ENCODE results near the gene TGFBR2. TPM values are rescaled to one million over a fixed set of nuclear protein-coding genes. Genes with fewer than 3 reads are reported as not detected.

The TGFBR2 gene
- total and polyA plus RNA-seq, 2 experiments from 2014 or later: 4.7 to 13.0 TPM

DNA sequence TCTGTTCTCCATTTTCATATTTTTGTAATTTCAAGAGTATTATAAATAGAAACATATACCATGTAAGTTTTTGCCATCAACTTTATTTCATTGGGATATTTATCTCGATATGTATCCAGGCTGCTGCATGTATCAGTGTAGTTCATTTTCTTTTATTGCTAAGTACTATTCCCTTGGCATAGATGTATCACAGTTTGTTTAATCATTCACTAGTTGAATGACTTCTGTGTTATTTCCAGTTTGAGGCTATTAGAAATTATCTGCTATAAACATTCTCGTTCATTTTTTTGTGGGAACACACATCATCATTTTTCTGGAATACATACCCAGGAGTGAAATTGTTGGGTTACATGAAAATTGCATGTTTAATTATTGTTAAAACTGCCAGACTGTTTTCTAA lies 18.5 kb upstream of the TGFBR2 start:
- H3K4me3 Mint-ChIP-seq: no peak overlapping the region

DNA sequence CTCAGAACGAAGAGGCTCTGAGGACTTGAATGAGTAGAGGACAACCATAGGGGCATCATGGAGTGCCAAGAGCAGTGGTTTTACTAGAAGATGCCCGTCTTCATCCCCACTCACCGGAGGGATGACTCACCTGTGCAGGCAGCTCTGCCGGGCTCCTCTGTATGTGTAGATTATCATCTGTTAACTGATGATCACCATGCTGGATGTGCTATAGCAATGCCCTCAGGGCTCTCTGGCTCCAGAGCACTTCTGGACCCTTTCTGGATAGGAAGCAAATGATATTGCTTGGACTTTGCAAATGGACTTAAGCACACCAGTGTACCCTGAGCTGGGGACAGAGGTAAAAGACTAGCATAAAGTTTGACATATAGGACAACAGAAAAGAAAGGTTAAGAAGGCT lies 10.2 kb upstream of the TGFBR2 start:
- Mint-ChIP-seq H3K27ac (no peak overlapping the region), H3K4me3 (no peak overlapping the region), H3K36me3 (ENCODE audit: low read depth) (no peaks in the 10 kb centered on the region), H3K9me3 (no peaks in the 10 kb centered on the region), H3K4me1 (no peaks in the 10 kb centered on the region), H3K27me3 (ENCODE audit: insufficient read depth, low read depth, poor library complexity) (no peaks in the 10 kb centered on the region)
- ATAC-seq (no peak), DNase-seq (ENCODE audit: low spot score) (no peak)
- Histone ChIP-seq H4K20me1 (replicated peaks; ENCODE audit: insufficient read depth) (no peaks in the 10 kb centered on the region), H3K27ac (ENCODE audit: low read depth) (no peak overlapping the region), H3K27me3 (ENCODE audit: insufficient read depth) (no peaks in the 10 kb centered on the region), H3K9me2 (ENCODE audit: insufficient read depth) (no peaks in the 10 kb centered on the region), H3K4me3 (no peak overlapping the region), H2AFZ (no peak overlapping the region), H3F3A (replicated peaks; ENCODE audit: low read depth) (no peaks in the 10 kb centered on the region), H3K79me2 (replicated peaks; ENCODE audit: insufficient read depth) (no peaks in the 10 kb centered on the region), H3K36me3 (ENCODE audit: insufficient read depth) (no peaks in the 10 kb centered on the region), H3K4me2 (no peak overlapping the region), H3K4me1 (ENCODE audit: insufficient read depth) (no peaks in the 10 kb centered on the region)
- no peak for TF ChIP-seq EZH2phosphoT487 (IDR thresholded peaks at IDR 0.05; ENCODE audit: unreplicated experiment)
- no peak for TF ChIP-seq ZNF114 (CRISPR knock-in tag; IDR thresholded peaks at IDR 0.05)
- TF ChIP-seq, protein P1, sequence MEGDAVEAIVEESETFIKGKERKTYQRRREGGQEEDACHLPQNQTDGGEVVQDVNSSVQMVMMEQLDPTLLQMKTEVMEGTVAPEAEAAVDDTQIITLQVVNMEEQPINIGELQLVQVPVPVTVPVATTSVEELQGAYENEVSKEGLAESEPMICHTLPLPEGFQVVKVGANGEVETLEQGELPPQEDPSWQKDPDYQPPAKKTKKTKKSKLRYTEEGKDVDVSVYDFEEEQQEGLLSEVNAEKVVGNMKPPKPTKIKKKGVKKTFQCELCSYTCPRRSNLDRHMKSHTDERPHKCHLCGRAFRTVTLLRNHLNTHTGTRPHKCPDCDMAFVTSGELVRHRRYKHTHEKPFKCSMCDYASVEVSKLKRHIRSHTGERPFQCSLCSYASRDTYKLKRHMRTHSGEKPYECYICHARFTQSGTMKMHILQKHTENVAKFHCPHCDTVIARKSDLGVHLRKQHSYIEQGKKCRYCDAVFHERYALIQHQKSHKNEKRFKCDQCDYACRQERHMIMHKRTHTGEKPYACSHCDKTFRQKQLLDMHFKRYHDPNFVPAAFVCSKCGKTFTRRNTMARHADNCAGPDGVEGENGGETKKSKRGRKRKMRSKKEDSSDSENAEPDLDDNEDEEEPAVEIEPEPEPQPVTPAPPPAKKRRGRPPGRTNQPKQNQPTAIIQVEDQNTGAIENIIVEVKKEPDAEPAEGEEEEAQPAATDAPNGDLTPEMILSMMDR (conservative IDR thresholded peaks at IDR 0.05; ENCODE audit: low read depth in 2 of 2): no peak
- TF ChIP-seq POLR2AphosphoS5 (IDR thresholded peaks at IDR 0.05; ENCODE audit: low read depth): no peak
- no peak for TF ChIP-seq ZNF331 (CRISPR knock-in tag; IDR thresholded peaks at IDR 0.05; ENCODE audit: low read depth)
- TF ChIP-seq EZH2 (IDR thresholded peaks at IDR 0.05; ENCODE audit: low read depth, unreplicated experiment): no peak
- TF ChIP-seq, protein P2, sequence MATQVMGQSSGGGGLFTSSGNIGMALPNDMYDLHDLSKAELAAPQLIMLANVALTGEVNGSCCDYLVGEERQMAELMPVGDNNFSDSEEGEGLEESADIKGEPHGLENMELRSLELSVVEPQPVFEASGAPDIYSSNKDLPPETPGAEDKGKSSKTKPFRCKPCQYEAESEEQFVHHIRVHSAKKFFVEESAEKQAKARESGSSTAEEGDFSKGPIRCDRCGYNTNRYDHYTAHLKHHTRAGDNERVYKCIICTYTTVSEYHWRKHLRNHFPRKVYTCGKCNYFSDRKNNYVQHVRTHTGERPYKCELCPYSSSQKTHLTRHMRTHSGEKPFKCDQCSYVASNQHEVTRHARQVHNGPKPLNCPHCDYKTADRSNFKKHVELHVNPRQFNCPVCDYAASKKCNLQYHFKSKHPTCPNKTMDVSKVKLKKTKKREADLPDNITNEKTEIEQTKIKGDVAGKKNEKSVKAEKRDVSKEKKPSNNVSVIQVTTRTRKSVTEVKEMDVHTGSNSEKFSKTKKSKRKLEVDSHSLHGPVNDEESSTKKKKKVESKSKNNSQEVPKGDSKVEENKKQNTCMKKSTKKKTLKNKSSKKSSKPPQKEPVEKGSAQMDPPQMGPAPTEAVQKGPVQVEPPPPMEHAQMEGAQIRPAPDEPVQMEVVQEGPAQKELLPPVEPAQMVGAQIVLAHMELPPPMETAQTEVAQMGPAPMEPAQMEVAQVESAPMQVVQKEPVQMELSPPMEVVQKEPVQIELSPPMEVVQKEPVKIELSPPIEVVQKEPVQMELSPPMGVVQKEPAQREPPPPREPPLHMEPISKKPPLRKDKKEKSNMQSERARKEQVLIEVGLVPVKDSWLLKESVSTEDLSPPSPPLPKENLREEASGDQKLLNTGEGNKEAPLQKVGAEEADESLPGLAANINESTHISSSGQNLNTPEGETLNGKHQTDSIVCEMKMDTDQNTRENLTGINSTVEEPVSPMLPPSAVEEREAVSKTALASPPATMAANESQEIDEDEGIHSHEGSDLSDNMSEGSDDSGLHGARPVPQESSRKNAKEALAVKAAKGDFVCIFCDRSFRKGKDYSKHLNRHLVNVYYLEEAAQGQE (IDR thresholded peaks at IDR 0.05; ENCODE audit: unreplicated experiment): no peak
- TF ChIP-seq NANOG (IDR thresholded peaks at IDR 0.05; ENCODE audit: borderline replicate concordance): no peak
- TF ChIP-seq, protein P3, sequence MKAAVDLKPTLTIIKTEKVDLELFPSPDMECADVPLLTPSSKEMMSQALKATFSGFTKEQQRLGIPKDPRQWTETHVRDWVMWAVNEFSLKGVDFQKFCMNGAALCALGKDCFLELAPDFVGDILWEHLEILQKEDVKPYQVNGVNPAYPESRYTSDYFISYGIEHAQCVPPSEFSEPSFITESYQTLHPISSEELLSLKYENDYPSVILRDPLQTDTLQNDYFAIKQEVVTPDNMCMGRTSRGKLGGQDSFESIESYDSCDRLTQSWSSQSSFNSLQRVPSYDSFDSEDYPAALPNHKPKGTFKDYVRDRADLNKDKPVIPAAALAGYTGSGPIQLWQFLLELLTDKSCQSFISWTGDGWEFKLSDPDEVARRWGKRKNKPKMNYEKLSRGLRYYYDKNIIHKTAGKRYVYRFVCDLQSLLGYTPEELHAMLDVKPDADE (IDR thresholded peaks at IDR 0.05): no peak

More for the DNA sequence above, 18.5 kb upstream of the TGFBR2 start:
- no peak for ATAC-seq
- no peak for TF ChIP-seq CREB1 (CRISPR knock-in tag; IDR thresholded peaks at IDR 0.05; ENCODE audit: low read depth)
- TF ChIP-seq, protein P3 (IDR thresholded peaks at IDR 0.05): no peak
- TF ChIP-seq NANOG (IDR thresholded peaks at IDR 0.05; ENCODE audit: borderline replicate concordance): no peak
- TF ChIP-seq ZNF114 (CRISPR knock-in tag; IDR thresholded peaks at IDR 0.05): no peak
- H3K27ac Mint-ChIP-seq: no peak overlapping the region
- H3K4me1 Mint-ChIP-seq: no peaks in the 10 kb centered on the region
- Histone ChIP-seq H3K4me3 (no peak overlapping the region), H3K4me2 (no peak overlapping the region), H3K9me2 (ENCODE audit: insufficient read depth) (no peaks in the 10 kb centered on the region; the same call in 1 of the 2 replicates), H3K79me2 (replicated peaks; ENCODE audit: insufficient read depth) (no peaks in the 10 kb centered on the region), H3K4me1 (ENCODE audit: insufficient read depth) (no peaks in the 10 kb centered on the region), H4K20me1 (replicated peaks; ENCODE audit: insufficient read depth) (no peaks in the 10 kb centered on the region), H3K27me3 (ENCODE audit: insufficient read depth) (no peaks in the 10 kb centered on the region), H3K27ac (ENCODE audit: low read depth) (no peak overlapping the region), H3F3A (replicated peaks; ENCODE audit: low read depth) (no peaks in the 10 kb centered on the region), H2AFZ (no peak overlapping the region), H3K36me3 (ENCODE audit: insufficient read depth) (no peaks in the 10 kb centered on the region)
- no peaks in the 10 kb centered on the region; the same call in 2 of the 3 replicates for H3K9me3 Mint-ChIP-seq
- DNase-seq (ENCODE audit: low spot score): no peak
- no peaks in the 10 kb centered on the region for H3K36me3 Mint-ChIP-seq (ENCODE audit: low read depth)
- no peaks in the 10 kb centered on the region for H3K27me3 Mint-ChIP-seq (ENCODE audit: insufficient read depth, low read depth, poor library complexity)

Data from GM23338 (cell line).